ENCODE results near the gene DNMT1. TPM values are rescaled to one million over a fixed set of nuclear protein-coding genes. Genes with fewer than 3 reads are reported as not detected.
"Not testable (repeated sequence)": the region's sequence is repeated elsewhere in the genome, so short reads cannot be mapped to it uniquely, and the experiment has no call there.

DNMT1 gene
- total and polyA plus RNA-seq, 2 donors (not counting 1 experiment from before 2014, with no cell fraction given), result 53.0 to 119 TPM

GRCh38 chr19:10237702-10238101 lies 42.9 kb upstream of the DNMT1 start:
- TF ChIP-seq EZH2 (IDR thresholded peaks at IDR 0.05; ENCODE audit: borderline replicate concordance, insufficient read depth, low read depth, low read length, poor library complexity, severe bottlenecking) (no peak), CTCF (IDR thresholded peaks at IDR 0.05) (no peak)
- intact Hi-C loops (cut with micrococcal nuclease), result loop anchor here (2.0 kb wide), 2 partner anchors 33 to 135 kb away; partner anchors contain the start of genes ANGPTL6 and ICAM1
- Mint-ChIP-seq H3K27ac (peak overlapping the region; percentile 53), H3K27me3 (no peaks in the 10 kb centered on the region), H3K9me3 (ENCODE audit: insufficient read depth) (no peaks in the 10 kb centered on the region), H3K4me3 (peak overlapping the region; percentile 29), H3K4me1 (peaks cover 43% of the 10 kb centered on the region)
- H3K79me2 ChIP-seq (ENCODE audit: control insufficient read depth, insufficient read depth, low read length), result no peaks in the 10 kb centered on the region
- H3K36me3 ChIP-seq (replicated peaks in 1 of 2; ENCODE audit: control extremely low read depth in 1 of 2, control insufficient read depth in 1 of 2, extremely low read depth in 1 of 2, insufficient read depth in 2 of 2, low read length in 1 of 2), result no peaks in the 10 kb centered on the region
- no peak for ATAC-seq (ENCODE audit: low read depth)
- 100% methylated on average over 2 of the region's 6 CpGs for WGBS (ENCODE audit: insufficient coverage)
- H4K20me1 ChIP-seq (ENCODE audit: control insufficient read depth, insufficient read depth, low read length, poor library complexity, severe bottlenecking), result no peaks in the 10 kb centered on the region
- no peak overlapping the region for H3K4me3 ChIP-seq (ENCODE audit: control extremely low read depth in 1 of 5, extremely low read depth in 1 of 5, insufficient read depth in 1 of 5, low read depth in 2 of 5, low read length in 4 of 5)
- peaks cover 0 to 6% (median 0%) of the 10 kb centered on the region in 3 donors for H3K9me3 ChIP-seq (ENCODE audit: control extremely low read depth in 1 of 3, control insufficient read depth in 2 of 3, insufficient read depth in 1 of 3, low read length in 2 of 3)
- no peak overlapping the region for H3K4me2 ChIP-seq (replicated peaks; ENCODE audit: low read depth, low read length, poor library complexity, severe bottlenecking)
- H3K9ac ChIP-seq (ENCODE audit: low read length), result no peak overlapping the region
- ChIA-PET CTCF (interaction anchor here (0.6 to 1.5 kb wide), 7 partner anchors 9 to 1884 kb away, joined by 3 to 5 read pairs (median 3); partner anchors contain the start of gene ICAM1), POLR2A (no interaction called here)
- DNase-seq, result peak; percentile 12
- H3K27ac ChIP-seq (ENCODE audit: low read length in 2 of 2), result no peak overlapping the region
- H3K4me1 ChIP-seq (ENCODE audit: control insufficient read depth in 2 of 2, insufficient read depth in 2 of 2, low read length in 2 of 2), result peaks cover 39 to 61% of the 10 kb centered on the region in 2 donors
- no peaks in the 10 kb centered on the region for H3K27me3 ChIP-seq (replicated peaks in 1 of 4; ENCODE audit: control extremely low read depth in 1 of 4, control insufficient read depth in 3 of 4, insufficient read depth in 4 of 4, low read length in 3 of 4)
- H2AFZ ChIP-seq (ENCODE audit: insufficient read depth, low read depth, low read length, poor library complexity, severe bottlenecking), result no peak overlapping the region

- Histone ChIP-seq H3K9ac (ENCODE audit: low read length) (peak overlapping the region; percentile 44), H3K4me1 (ENCODE audit: control insufficient read depth in 2 of 2, insufficient read depth in 2 of 2, low read length in 2 of 2) (peaks cover 40 to 72% of the 10 kb centered on the region in 2 donors), H3K27ac (ENCODE audit: low read length in 2 of 2) (peak overlapping the region; percentile 75 to 98), H3K4me2 (replicated peaks; ENCODE audit: low read depth, low read length, poor library complexity, severe bottlenecking) (peak overlapping the region; percentile 94)
- Mint-ChIP-seq H3K4me1 (peaks cover 56% of the 10 kb centered on the region), H3K27ac (peak overlapping the region; percentile 96), H3K4me3 (peak overlapping the region; percentile 90)
- H3K36me3 ChIP-seq (replicated peaks in 1 of 2; ENCODE audit: control extremely low read depth in 1 of 2, control insufficient read depth in 1 of 2, extremely low read depth in 1 of 2, insufficient read depth in 2 of 2, low read length in 1 of 2); H3K27me3 ChIP-seq (replicated peaks in 1 of 4; ENCODE audit: control extremely low read depth in 1 of 4, control insufficient read depth in 3 of 4, insufficient read depth in 4 of 4, low read length in 3 of 4); H3K4me3 ChIP-seq (ENCODE audit: control extremely low read depth in 1 of 5, extremely low read depth in 1 of 5, insufficient read depth in 1 of 5, low read depth in 2 of 5, low read length in 4 of 5); H3K9me3 ChIP-seq (ENCODE audit: control extremely low read depth in 1 of 3, control insufficient read depth in 2 of 3, insufficient read depth in 1 of 3, low read length in 2 of 3); H4K20me1 ChIP-seq (ENCODE audit: control insufficient read depth, insufficient read depth, low read length, poor library complexity, severe bottlenecking); H3K79me2 ChIP-seq (ENCODE audit: control insufficient read depth, insufficient read depth, low read length); ATAC-seq (ENCODE audit: low read depth); H3K27me3 Mint-ChIP-seq; DNase-seq; intact Hi-C loops (cut with micrococcal nuclease); H3K9me3 Mint-ChIP-seq (ENCODE audit: insufficient read depth); H2AFZ ChIP-seq (ENCODE audit: insufficient read depth, low read depth, low read length, poor library complexity, severe bottlenecking): not testable (repeated sequence)
- WGBS (ENCODE audit: insufficient coverage), result no CpG with 5 or more reads among the region's 7 CpGs
- CTCF ChIA-PET, result interaction anchor here (0.6 to 13.7 kb wide), 8 partner anchors 13 to 618 kb away, joined by 3 to 236 read pairs (median 4); partner anchors contain the start of gene MRPL4
- POLR2A ChIA-PET, result interaction anchor here (0.6 to 2.2 kb wide), 8 partner anchors 10 to 359 kb away, joined by 3 to 13 read pairs (median 4); partner anchors contain the start of gene DNMT1
Measured at GRCh38 chr19:10235409-10235808, 40.7 kb upstream of the DNMT1 start.
